Measurements from ENCODE around the gene STON2.

Gene STON2

GRCh38 chr14:81219210-81219758 is 180.8 kb downstream of the STON2 start:
- peak; percentile 85 for DNase-seq

GRCh38 chr14:81211844-81212243 is 188.3 kb downstream of the STON2 start:
- DNase-seq = no peak
